Measurements from ENCODE around the gene KCNQ1. TPM values are rescaled to one million over a fixed set of nuclear protein-coding genes. Genes with fewer than 3 reads are reported as not detected.

KCNQ1 gene
- polyA plus RNA-seq, 4 donors = 18.4 to 54.4 (median 21.3) TPM

DNA sequence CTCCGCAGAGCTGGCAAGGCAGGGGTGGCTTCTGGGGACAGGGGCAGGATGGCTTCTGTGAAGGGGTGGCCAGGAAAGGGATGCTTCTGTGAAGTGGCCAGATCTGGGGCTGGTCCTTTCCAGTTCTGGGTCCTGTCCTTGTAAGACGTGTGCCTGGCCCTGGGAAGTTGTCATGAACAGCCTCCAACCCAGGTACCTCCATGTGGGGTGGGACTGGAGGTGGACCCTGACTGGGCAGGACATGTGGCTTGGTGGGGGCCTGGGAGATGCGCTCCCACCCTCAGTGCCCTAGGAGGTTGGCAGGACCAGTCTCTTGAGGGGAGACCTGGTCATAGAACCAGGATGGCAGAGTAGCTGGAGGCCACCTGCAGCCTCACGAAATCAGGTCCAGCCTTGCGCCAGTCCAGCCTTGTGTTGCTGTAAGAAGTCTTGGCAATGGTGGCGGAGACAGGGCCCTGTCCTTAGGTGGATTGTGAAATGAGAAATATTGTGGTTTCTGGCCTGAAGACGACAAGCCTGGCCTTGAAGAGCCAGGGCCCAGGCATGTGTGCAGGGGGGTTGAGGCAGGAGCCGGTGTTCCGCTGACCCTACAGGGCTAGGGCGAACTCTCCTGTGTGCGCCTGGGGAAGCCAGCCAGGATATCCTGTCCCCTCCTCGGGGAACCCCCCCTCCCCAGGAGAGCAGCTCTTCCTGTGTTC, 2.6 kb downstream of the KCNQ1 start:
- Histone ChIP-seq H3K4me1 (ENCODE audit: control insufficient read depth in 3 of 3, insufficient read depth in 2 of 3, low read depth in 1 of 3, low read length in 2 of 3) (peaks cover 0 to 25% (median 4%) of the 10 kb centered on the region in 3 donors), H3K4me3 (ENCODE audit: low read depth in 1 of 3, low read length in 3 of 3) (no peak overlapping the region), H3K27ac (ENCODE audit: low read depth in 1 of 3, low read length in 2 of 3) (no peak overlapping the region), H3K27me3 (ENCODE audit: control insufficient read depth in 3 of 3, insufficient read depth in 3 of 3, low read length in 3 of 3) (peaks cover 0 to 23% (median 0%) of the 10 kb centered on the region in 3 donors), H3K36me3 (ENCODE audit: control insufficient read depth in 3 of 3, insufficient read depth in 2 of 3, low read depth in 1 of 3, low read length in 3 of 3) (peaks cover 0 to 11% (median 0%) of the 10 kb centered on the region in 3 donors), H3K9me3 (ENCODE audit: control insufficient read depth in 2 of 2, insufficient read depth in 1 of 2, low read depth in 1 of 2, low read length in 1 of 2) (peaks cover 0 to 5% of the 10 kb centered on the region in 2 donors)
- DNase-seq (no peak), FAIRE-seq (no peak)
- 58 to 60% (median 58%) methylated on average over 12 of the region's 12 CpGs for WGBS, 3 donors

- DNase-seq (no peak), FAIRE-seq (no peak)
- Histone ChIP-seq H3K4me1 (ENCODE audit: control insufficient read depth in 3 of 3, insufficient read depth in 2 of 3, low read depth in 1 of 3, low read length in 2 of 3) (peaks cover 0 to 23% (median 4%) of the 10 kb centered on the region in 3 donors), H3K4me3 (ENCODE audit: low read depth in 1 of 3, low read length in 3 of 3) (no peak overlapping the region), H3K27ac (ENCODE audit: low read depth in 1 of 3, low read length in 2 of 3) (no peak overlapping the region), H3K27me3 (ENCODE audit: control insufficient read depth in 3 of 3, insufficient read depth in 3 of 3, low read length in 3 of 3) (peaks cover 0 to 21% (median 0%) of the 10 kb centered on the region in 3 donors), H3K9me3 (ENCODE audit: control insufficient read depth in 2 of 2, insufficient read depth in 1 of 2, low read depth in 1 of 2, low read length in 1 of 2) (peaks cover 0 to 4% of the 10 kb centered on the region in 2 donors), H3K36me3 (ENCODE audit: control insufficient read depth in 3 of 3, insufficient read depth in 2 of 3, low read depth in 1 of 3, low read length in 3 of 3) (peaks cover 0 to 11% (median 0%) of the 10 kb centered on the region in 3 donors)
- WGBS, 3 donors = 66 to 78% (median 77%) methylated on average over 9 to 10 of the region's 10 CpGs
Measured at GRCh38 chr11:2447951-2448650, 3.3 kb downstream of the KCNQ1 start.

DNA sequence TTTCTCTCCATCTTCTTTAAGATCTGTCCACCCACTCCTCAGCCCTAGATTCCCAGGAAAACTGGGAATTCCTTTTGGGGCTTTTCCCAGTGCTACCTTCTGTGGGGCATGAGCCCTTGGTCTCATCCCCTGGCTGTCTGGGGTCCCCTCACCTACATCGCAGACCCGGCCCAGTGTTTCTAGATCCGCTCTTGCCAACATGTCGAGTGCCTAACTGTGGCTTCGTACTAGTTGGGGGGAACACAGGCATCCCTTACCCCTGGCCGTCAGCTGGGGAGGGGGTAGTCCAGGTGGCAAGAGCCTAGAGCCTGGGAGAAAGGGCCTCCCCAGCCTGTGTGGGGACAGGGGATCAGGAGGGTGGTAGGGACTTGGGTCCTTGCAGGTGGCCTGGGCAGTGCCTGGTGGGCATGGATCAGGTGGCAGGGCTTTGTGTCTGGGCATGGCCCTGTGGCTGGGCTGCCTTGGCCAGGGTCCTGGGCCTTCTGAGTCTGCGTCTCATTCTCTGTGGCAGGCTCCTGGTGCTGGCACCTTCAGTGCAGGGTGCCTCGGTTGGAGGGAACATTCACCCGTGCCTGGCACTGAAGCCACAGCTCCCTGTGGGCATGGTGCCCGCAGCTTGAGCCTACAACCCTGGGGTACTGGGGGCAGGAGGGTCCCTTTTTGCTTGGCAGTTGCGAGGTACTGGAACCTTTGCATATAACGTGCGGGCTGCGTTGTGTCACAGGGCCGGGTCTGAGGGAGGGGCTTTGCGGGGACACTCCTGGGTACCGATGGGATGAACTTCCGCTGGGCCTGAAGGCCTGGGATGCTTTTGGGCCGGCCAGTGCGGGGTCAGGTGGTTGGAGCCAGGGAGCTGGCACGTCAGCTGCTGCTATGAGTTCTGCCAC, 4.1 kb downstream of the KCNQ1 start:
- H3K27me3 ChIP-seq (ENCODE audit: control insufficient read depth in 3 of 3, insufficient read depth in 3 of 3, low read length in 3 of 3) = peaks cover 0 to 14% (median 0%) of the 10 kb centered on the region in 3 donors
- no peak for FAIRE-seq
- H3K4me1 ChIP-seq (ENCODE audit: control insufficient read depth in 3 of 3, insufficient read depth in 2 of 3, low read depth in 1 of 3, low read length in 2 of 3) = peaks cover 0 to 16% (median 4%) of the 10 kb centered on the region in 3 donors
- WGBS, 3 donors = 82 to 90% (median 87%) methylated on average over 21 of the region's 21 CpGs
- H3K4me3 ChIP-seq (ENCODE audit: low read depth in 1 of 3, low read length in 3 of 3) = no peak overlapping the region
- no peak overlapping the region for H3K27ac ChIP-seq (ENCODE audit: low read depth in 1 of 3, low read length in 2 of 3)
- DNase-seq = no peak
- H3K36me3 ChIP-seq (ENCODE audit: control insufficient read depth in 3 of 3, insufficient read depth in 2 of 3, low read depth in 1 of 3, low read length in 3 of 3) = peaks cover 0 to 15% (median 0%) of the 10 kb centered on the region in 3 donors
- no peaks in the 10 kb centered on the region for H3K9me3 ChIP-seq (ENCODE audit: control insufficient read depth in 2 of 2, insufficient read depth in 1 of 2, low read depth in 1 of 2, low read length in 1 of 2)

DNA sequence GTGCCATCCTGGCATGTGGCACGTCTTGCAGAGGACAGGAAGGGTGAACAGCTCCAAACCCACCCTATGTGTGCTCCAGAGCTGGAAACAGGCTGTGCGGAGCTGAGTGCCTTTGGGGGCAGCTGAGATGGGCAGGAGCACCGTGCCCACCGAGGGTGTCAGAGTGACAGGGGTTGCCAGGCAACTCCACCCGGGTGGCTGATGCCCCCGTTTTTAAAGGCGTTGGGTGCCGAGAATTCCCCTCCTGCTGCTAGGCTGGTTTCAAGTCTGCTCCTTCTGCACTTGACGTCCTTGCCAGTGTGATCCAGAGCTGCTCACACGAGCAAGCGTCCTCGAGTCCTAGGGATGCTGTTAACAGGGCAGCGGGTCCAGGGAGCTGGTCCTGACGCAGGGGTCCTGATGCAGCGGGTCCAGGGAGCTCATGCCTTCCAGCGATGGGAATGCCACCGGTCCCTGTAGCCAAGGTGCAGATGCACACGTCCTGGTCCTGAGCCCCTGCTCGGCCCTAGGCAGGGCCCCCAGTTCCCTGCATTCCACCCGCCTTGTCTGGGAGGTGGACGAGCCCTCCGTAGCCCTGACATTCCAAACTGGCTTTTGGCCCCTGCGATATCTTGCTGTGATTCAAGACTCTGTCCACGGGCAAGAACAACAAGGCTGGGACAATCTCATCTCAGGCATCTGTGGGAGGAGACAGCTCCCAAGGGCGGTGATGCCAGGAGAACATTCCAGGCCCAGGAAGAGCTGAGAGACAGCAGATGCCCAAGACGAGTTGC, 4.9 kb downstream of the KCNQ1 start:
- H3K9me3 ChIP-seq (ENCODE audit: control insufficient read depth in 2 of 2, insufficient read depth in 1 of 2, low read depth in 1 of 2, low read length in 1 of 2) = no peaks in the 10 kb centered on the region
- peaks cover 0 to 15% (median 0%) of the 10 kb centered on the region in 3 donors for H3K36me3 ChIP-seq (ENCODE audit: control insufficient read depth in 3 of 3, insufficient read depth in 2 of 3, low read depth in 1 of 3, low read length in 3 of 3)
- FAIRE-seq (no peak), DNase-seq (no peak)
- peaks cover 0 to 11% (median 4%) of the 10 kb centered on the region in 3 donors for H3K4me1 ChIP-seq (ENCODE audit: control insufficient read depth in 3 of 3, insufficient read depth in 2 of 3, low read depth in 1 of 3, low read length in 2 of 3)
- 77 to 81% (median 79%) methylated on average over 26 of the region's 26 CpGs for WGBS, 3 donors
- peaks cover 0 to 10% (median 0%) of the 10 kb centered on the region in 3 donors for H3K27me3 ChIP-seq (ENCODE audit: control insufficient read depth in 3 of 3, insufficient read depth in 3 of 3, low read length in 3 of 3)
- no peak overlapping the region for H3K4me3 ChIP-seq (ENCODE audit: low read depth in 1 of 3, low read length in 3 of 3)
- H3K27ac ChIP-seq (ENCODE audit: low read depth in 1 of 3, low read length in 2 of 3) = no peak overlapping the region

- DNase-seq = no peak
- no peak for FAIRE-seq
- 73 to 78% (median 77%) methylated on average over 19 of the region's 19 CpGs for WGBS, 3 donors
- Histone ChIP-seq H3K4me1 (ENCODE audit: control insufficient read depth in 3 of 3, insufficient read depth in 2 of 3, low read depth in 1 of 3, low read length in 2 of 3) (peaks cover 0 to 10% (median 4%) of the 10 kb centered on the region in 3 donors), H3K4me3 (ENCODE audit: low read depth in 1 of 3, low read length in 3 of 3) (no peak overlapping the region), H3K36me3 (ENCODE audit: control insufficient read depth in 3 of 3, insufficient read depth in 2 of 3, low read depth in 1 of 3, low read length in 3 of 3) (peaks cover 0 to 15% (median 0%) of the 10 kb centered on the region in 3 donors), H3K27me3 (ENCODE audit: control insufficient read depth in 3 of 3, insufficient read depth in 3 of 3, low read length in 3 of 3) (peaks cover 0 to 8% (median 0%) of the 10 kb centered on the region in 3 donors), H3K9me3 (ENCODE audit: control insufficient read depth in 2 of 2, insufficient read depth in 1 of 2, low read depth in 1 of 2, low read length in 1 of 2) (no peaks in the 10 kb centered on the region), H3K27ac (ENCODE audit: low read depth in 1 of 3, low read length in 2 of 3) (no peak overlapping the region)
Measured at GRCh38 chr11:2450321-2451041, 5.7 kb downstream of the KCNQ1 start.

DNA sequence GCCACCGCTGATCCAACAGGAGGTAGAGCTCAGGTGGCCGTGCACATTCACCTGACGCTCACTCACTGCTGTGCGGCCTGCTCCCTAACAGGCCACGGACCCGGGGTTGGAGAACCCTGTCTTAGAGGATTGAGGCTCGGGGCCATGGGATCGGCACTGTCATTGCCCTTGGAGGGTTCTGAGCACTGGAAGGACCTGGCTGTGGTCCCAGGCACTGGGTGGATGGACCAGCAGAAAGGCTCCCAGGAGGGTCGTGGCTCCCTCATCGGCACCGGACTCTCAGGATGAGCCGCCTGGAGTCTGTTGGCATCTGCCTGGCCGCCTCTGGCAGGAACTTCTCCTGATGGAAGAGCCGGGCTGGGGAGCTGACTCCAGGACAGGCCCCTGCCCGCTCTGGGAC, 6.5 kb downstream of the KCNQ1 start:
- H3K27ac ChIP-seq (ENCODE audit: low read depth in 1 of 3, low read length in 2 of 3) = no peak overlapping the region
- H3K27me3 ChIP-seq (ENCODE audit: control insufficient read depth in 3 of 3, insufficient read depth in 3 of 3, low read length in 3 of 3) = no peaks in the 10 kb centered on the region
- no peaks in the 10 kb centered on the region for H3K9me3 ChIP-seq (ENCODE audit: control insufficient read depth in 2 of 2, insufficient read depth in 1 of 2, low read depth in 1 of 2, low read length in 1 of 2)
- FAIRE-seq = no peak
- peaks cover 0 to 4% (median 2%) of the 10 kb centered on the region in 3 donors for H3K4me1 ChIP-seq (ENCODE audit: control insufficient read depth in 3 of 3, insufficient read depth in 2 of 3, low read depth in 1 of 3, low read length in 2 of 3)
- 90 to 94% (median 92%) methylated on average over 15 of the region's 15 CpGs for whole genome bisulfite sequencing, 3 donors
- H3K4me3 ChIP-seq (ENCODE audit: low read depth in 1 of 3, low read length in 3 of 3) = no peak overlapping the region
- peaks cover 0 to 15% (median 0%) of the 10 kb centered on the region in 3 donors for H3K36me3 ChIP-seq (ENCODE audit: control insufficient read depth in 3 of 3, insufficient read depth in 2 of 3, low read depth in 1 of 3, low read length in 3 of 3)
- DNase-seq = no peak

- no peak overlapping the region for H3K27ac ChIP-seq (ENCODE audit: low read depth in 1 of 3, low read length in 2 of 3)
- no peaks in the 10 kb centered on the region for H3K9me3 ChIP-seq (ENCODE audit: control insufficient read depth in 2 of 2, insufficient read depth in 1 of 2, low read depth in 1 of 2, low read length in 1 of 2)
- 72 to 74% (median 73%) methylated on average over 6 of the region's 6 CpGs for WGBS, 3 donors
- FAIRE-seq (no peak), DNase-seq (no peak)
- peaks cover 0 to under 1% (median 0%) of the 10 kb centered on the region in 3 donors for H3K4me1 ChIP-seq (ENCODE audit: control insufficient read depth in 3 of 3, insufficient read depth in 2 of 3, low read depth in 1 of 3, low read length in 2 of 3)
- H3K36me3 ChIP-seq (ENCODE audit: control insufficient read depth in 3 of 3, insufficient read depth in 2 of 3, low read depth in 1 of 3, low read length in 3 of 3) = peaks cover 0 to 15% (median 0%) of the 10 kb centered on the region in 3 donors
- H3K27me3 ChIP-seq (ENCODE audit: control insufficient read depth in 3 of 3, insufficient read depth in 3 of 3, low read length in 3 of 3) = no peaks in the 10 kb centered on the region
- H3K4me3 ChIP-seq (ENCODE audit: low read depth in 1 of 3, low read length in 3 of 3) = no peak overlapping the region
Measured at GRCh38 chr11:2451916-2452315, 7.1 kb downstream of the KCNQ1 start.

Data from small intestine (tissue), 7 donors.